GM12874 (cell line): Measurements from ENCODE around the gene VWA2.

ENCODE experiments used
- TF ChIP-seq, protein P1 (sequence below): IDR thresholded peaks from 2 replicates; pipeline ENCODE4 v1.5.1; 2011; ENCODE audit warnings: low read depth, mild to moderate bottlenecking, control low read depth, low read length, moderate library complexity; ENCODE audit not compliant: insufficient read depth

Gene VWA2

GRCh38 chr10:114256008-114256765 lies 17.1 kb downstream of the VWA2 start:
- TF ChIP-seq, protein P1, sequence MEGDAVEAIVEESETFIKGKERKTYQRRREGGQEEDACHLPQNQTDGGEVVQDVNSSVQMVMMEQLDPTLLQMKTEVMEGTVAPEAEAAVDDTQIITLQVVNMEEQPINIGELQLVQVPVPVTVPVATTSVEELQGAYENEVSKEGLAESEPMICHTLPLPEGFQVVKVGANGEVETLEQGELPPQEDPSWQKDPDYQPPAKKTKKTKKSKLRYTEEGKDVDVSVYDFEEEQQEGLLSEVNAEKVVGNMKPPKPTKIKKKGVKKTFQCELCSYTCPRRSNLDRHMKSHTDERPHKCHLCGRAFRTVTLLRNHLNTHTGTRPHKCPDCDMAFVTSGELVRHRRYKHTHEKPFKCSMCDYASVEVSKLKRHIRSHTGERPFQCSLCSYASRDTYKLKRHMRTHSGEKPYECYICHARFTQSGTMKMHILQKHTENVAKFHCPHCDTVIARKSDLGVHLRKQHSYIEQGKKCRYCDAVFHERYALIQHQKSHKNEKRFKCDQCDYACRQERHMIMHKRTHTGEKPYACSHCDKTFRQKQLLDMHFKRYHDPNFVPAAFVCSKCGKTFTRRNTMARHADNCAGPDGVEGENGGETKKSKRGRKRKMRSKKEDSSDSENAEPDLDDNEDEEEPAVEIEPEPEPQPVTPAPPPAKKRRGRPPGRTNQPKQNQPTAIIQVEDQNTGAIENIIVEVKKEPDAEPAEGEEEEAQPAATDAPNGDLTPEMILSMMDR, result no peak

DNA sequence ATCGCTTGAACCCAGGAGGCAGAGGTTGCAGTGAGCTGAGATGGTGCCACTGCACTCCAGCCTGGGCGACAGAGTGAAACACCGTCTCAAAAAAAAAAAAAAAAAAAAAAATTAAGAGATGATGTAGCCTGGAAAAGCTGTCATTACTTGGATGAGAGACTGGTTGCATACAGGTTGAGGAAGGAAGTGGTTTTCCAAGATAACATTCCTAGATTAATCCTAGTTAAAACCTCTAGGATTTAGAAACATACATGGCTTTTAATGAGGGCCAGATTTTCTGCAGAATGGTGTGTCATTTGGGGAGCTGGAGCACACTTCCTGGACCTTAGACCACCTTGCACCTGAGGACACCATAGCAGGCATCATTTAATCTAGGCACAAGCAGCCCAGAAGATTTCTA lies 17.8 kb downstream of the VWA2 start:
- TF ChIP-seq, protein P1, result no peak

DNA sequence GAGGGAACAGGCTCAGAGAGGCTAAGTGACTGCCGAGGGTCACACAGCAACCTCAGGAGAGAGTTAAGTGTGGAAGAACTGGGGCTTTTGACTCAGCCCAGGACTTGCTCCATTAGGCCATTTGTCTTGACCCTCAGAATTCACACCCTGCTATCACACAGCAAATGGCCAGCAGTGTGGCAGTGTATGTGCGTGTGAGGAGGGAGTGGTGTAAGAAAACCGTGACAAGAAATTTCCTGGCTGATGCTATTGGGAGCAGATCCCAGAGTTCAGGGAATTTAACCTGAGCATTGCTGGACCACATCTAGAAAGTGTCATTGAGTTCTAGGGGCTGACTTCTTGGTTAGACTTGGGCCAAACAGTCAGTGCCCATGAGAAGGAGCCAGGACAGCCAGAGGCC lies 18.4 kb downstream of the VWA2 start:
- TF ChIP-seq, protein P1, result no peak

DNA sequence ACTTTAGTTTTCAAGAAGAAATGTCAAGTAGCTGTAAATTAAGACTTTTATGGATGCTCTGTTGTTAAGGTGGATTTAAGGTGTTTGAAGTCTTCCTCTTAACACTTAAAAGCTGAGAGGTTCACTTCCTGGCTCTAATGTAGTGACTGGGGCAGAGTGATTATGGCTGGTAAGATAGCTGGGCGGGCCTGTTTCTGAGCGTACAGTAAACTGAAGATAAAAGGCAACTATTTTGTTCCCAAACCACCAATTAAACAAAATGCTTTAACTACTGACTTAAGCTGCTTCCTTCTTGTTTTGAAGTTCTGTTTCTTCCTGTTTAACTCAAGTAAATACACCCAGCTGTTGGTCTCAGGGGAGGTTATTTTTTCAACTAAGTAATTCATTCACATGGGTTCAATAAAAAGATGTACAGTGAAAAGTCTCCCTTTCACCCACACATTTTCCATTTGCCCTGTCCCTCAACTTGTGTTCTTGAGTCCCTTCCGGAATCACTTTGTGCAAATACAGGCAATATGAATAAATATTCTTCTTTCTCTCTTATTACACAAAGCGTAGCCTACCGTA lies 19.3 kb downstream of the VWA2 start:
- TF ChIP-seq, protein P1, result no peak

- TF ChIP-seq, protein P1, result no peak
Measured at GRCh38 chr10:114259824-114260223, 20.8 kb downstream of the VWA2 start.

GRCh38 chr10:114260366-114260765 lies 21.3 kb downstream of the VWA2 start:
- TF ChIP-seq, protein P1, result no peak

DNA sequence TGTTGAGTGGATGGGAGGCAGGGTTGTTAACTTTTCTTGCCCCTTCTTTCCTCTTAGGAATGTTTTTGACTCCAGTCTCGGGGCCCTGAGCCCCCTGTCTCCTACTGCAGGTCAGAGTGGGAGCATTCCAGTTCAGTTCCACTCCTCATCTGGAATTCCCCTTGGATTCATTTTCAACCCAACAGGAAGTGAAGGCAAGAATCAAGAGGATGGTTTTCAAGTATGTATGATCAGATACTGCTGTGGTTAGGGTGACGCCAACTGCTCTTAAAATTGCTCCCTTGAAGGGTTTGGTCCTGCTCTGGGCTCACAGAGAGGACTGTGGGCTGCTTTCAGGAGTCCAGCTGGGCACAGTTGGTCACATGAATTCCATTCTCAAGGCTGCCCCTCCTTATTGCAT lies 22.0 kb downstream of the VWA2 start:
- TF ChIP-seq, protein P1, result no peak
